ENCODE data around the gene RNF181.
"Not testable (repeated sequence)": the region's sequence is repeated elsewhere in the genome, so short reads cannot be mapped to it uniquely, and the experiment has no call there.

The RNF181 gene, protein sequence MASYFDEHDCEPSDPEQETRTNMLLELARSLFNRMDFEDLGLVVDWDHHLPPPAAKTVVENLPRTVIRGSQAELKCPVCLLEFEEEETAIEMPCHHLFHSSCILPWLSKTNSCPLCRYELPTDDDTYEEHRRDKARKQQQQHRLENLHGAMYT

DNA sequence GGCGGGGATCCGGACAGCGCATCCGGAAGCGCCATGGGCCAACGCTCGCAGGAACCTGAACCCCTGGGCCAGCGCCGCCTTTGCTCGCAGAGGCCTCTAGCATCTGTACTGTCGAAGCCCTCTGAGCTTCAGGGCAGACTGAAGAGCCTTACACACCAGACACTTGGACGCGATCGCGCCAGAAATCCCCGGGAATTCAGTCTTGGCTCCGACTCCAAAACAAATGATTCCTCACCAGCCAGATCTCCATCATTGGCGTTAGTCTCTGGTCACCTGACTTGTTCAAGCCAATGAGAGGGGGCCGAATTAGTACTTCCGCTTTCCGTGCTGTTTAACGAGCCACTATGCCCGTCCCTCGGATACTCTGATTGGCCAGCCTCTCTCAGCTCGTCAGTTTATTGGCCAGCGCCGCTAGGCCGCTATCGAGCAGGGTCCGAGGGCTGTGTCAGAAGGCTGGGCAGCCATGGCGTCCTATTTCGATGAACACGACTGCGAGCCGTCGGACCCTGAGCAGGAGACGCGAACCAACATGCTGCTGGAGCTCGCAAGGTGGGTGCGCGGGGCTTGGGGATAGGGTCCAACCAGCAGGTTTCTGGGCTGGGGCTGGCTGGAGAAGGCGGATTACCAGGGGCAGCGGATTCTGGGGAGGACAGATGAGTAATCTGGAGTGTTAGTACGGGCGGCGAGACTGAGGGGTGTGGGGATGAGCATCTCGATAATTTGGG, at the start of gene RNF181:
Gene RNF181, plus strand, starts transcription at position 445 of the 725 bp plus-strand sequence. Its CDS starts 19 bp downstream, at position 464.
- DNase-seq (ENCODE audit: low spot score) (peak; percentile 96), FAIRE-seq (peak; percentile 67)

DNA sequence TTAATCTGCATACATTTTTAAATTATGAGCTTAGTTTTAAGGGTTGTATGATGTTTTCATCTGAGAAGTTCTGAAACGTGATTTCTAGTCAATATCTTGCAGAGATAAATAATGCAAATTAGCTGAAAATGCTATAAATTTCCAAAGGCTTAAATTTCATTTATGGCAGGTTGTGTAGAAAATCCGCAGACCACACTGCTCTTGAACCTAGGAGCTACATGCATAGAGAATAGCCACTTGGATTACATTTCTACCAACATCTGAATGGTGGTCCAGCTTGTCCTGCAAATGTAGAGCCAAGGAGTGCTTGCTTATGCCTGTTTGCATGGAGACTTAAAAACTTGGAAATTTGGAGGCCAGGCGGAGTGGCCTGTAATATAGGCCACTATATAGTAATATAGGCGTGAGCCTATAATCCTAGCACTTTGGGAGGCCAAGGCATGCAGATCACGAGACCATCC, 49.7 kb upstream of the RNF181 start:
- DNase-seq (ENCODE audit: low spot score) (no peak), FAIRE-seq (no peak)

DNA sequence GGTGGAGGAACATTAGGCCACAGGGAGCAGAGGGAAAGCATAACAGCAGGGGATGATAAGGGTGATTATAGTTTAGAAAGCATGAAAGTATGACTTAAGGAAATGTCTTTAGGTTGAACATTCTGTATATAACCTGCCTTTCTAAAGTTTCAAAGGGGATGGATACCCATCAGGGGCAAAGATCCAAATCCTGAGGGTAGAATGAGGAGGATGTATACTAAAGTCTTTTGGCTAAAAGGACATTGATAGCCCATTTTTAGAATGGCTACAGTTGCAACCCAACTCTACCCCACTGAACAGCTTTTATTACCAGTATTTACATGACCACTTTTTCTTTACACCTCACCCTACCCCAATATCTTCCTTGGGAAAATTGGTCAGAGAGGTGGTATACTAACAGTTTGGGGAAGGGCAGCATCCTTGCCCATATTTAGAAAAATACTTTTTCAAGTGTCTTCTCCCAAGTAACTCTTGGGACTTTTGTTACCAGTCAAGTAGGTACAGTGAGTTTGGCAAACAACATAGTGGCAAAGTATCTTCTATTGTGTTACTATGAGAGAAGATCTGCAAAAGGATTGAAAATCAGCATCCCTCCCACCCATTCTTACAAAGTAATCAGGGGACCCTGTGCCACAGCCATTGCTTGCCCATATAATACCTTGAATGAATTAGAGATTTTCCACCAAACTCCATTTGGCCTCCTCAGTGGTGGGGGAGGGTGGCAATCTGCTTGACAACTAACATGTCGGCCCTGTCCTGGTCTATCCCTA, 48.3 kb upstream of the RNF181 start:
- FAIRE-seq (no peak), DNase-seq (ENCODE audit: low spot score) (no peak)

DNA sequence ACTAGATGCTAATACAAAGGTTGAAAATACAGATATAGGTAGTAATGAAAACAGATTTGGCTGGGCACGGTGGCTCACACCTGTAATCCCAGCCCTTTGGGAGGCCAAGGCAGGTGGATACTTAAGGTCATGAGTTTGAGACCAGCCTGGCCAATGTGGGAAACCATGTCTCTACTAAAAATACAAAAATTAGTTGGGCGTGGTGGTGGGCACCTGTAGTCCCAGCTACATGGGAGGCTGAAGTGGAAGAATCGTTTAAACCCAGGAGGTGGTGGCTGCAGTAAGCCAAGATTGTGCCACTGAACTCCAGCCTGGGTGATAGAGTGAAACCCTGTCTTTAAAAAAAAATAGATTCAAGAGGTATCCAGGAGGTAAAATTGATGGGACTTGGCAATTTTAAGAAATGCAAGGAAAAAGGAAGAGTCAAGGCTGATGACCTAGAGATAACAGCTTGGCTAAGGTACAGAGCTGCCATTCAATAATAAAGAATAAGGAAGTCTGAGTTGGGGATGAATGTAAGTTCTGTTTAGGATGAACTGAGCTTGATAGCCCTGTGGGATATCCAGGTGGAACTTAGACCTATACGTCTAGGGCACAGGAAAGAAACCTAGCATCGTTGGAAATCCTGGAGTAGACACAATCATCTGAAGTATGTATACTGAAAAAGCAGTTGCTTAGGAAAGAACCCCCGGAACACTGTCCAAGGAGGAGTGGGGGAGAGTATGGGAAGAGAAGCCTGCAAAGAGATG, 47.5 kb upstream of the RNF181 start:
- no peak for DNase-seq (ENCODE audit: low spot score)
- no peak for FAIRE-seq

DNA sequence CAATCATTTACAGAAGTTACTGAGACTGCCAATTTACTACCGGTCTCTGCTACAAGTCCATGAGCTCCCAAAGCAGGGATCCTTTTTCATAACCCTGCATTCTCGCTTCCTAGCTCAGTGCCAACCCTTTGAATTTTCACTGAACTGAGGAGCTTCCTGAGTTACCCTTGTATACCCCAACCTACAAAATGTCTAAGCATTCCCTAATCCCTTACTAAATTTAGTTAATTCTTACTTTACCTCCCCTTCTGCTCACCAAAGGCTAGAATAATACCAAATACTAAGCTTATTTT, 47.0 kb upstream of the RNF181 start:
- DNase-seq (ENCODE audit: low spot score) (no peak), FAIRE-seq (no peak)

DNA sequence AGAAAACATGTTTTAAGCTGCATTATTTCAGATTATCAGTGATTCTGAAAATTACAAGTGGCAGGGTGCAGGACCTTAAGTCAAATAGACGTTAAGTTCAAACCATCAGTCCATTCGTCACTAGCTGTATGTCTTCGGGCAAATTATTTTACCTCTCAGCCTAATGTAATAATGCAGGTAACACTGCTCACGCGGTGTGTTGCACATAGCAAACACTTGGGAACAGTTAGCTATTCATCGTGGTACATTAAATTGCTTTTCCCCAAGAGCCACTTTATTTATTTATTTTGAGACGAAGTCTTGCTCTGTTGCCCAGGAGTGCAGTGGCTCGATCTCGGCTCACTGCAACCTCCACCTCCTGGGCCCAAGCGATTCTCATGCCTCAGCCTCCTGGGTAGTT, 46.5 kb upstream of the RNF181 start:
- FAIRE-seq, result no peak
- no peak for DNase-seq (ENCODE audit: low spot score)

DNA sequence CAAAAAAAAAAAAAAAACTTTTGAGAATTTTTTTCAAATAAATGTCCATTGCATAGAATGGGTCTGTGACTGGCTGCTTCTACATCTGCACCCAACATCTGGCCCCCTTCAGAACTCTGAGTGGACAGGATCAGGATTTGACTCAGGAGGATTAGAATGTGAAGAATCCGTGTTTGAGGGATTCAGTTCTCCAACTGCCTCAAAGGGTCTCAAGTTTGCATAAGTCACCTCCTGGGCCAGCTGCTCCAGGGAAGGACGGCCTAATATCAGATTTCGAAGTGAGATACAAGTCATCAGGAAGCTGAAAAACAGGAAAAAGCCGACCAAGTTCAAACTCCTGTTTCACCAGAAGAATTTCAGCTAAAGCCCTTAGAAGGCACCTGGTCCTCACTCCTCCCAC, 45.7 kb upstream of the RNF181 start:
- DNase-seq (ENCODE audit: low spot score), result no peak

DNA sequence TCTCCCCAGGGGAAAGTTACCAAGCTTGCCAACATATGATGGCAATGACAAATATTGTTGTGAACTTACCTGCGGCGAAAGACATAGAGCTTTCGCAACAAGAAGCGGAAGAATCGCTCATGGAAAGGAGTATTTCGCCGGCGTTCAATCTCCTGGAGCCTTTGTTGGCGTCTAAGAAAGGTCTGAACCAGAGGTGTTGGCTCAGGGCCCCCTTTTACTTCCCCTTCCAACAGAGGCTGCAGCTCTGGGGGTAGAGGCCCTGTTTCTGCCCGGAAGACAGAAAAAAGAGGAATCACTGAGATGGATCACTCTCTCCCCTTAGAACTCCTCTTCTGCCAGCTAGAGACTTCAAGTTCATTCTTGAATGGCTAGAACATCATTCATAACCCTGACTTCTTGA, 45.1 kb upstream of the RNF181 start:
- DNase-seq (ENCODE audit: low spot score) (no peak), FAIRE-seq (no peak)

More for the DNA sequence above, 45.7 kb upstream of the RNF181 start:
- FAIRE-seq, result no peak

DNA sequence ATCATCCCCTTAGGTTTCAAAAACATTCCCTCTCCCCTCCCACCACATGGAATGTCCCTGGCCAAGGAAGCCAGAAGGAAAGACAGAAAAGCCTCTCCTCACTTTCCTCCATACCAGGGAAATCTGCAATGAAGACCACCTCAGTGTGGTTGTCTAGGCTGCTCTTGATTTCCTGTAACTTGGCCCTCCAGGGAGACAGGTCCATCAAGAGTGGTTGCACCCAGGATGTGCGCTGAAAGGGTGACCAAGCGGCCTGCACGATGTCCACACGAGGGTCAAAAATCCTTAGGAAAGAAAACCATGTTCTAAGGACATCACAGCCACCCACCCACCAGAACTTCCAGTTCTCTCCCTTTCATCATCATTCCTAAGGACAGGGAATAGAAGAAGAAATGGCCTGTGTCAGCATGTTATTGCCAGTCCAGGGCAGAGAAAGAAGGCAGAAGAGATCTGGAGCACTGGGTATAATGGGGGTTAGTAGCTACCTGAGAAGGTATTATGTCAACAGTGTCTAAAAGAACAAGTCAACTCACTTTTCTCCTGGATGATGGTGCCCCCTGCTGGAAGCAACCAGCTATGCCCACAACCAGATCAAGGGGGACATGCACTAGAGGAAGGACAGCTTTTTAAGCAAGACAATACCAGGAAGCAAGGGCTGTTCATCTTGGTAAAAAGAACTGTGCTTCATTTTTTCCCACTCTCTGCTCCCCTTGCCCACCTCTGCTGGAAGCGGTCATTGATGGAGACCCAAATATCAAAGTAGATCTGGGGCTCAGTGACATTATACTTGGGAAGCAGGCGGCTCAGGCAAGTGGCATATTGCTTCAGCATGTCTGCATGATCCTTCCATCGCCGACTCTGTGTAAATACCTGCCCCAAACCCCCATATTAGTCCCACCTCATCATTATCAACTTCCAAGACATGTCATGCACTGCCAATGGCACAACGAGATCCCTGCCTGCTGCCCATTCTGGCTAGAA, 43.6 kb upstream of the RNF181 start:
- no peak for FAIRE-seq
- peak; percentile 60 for DNase-seq (ENCODE audit: low spot score)

DNA sequence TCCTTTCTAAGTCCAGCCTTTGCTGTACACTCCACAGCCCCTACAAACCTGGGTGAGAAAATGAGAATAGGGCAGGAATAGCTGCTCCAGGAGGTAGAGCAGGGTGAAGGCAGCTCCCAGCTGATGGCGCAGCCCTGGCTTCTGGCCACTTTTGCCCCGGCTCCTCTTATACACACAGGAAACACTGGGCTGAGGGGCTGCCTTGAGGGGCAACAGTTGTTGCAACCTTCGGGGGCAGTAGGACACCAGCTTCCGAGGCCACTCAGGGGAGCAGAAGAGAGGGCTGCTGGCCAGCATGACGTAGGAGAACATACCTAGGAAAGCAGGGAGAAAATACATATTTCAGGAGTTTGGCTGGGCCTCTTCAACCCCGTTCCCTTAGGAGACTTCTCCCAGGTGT, 42.4 kb upstream of the RNF181 start:
- FAIRE-seq, result no peak

DNA sequence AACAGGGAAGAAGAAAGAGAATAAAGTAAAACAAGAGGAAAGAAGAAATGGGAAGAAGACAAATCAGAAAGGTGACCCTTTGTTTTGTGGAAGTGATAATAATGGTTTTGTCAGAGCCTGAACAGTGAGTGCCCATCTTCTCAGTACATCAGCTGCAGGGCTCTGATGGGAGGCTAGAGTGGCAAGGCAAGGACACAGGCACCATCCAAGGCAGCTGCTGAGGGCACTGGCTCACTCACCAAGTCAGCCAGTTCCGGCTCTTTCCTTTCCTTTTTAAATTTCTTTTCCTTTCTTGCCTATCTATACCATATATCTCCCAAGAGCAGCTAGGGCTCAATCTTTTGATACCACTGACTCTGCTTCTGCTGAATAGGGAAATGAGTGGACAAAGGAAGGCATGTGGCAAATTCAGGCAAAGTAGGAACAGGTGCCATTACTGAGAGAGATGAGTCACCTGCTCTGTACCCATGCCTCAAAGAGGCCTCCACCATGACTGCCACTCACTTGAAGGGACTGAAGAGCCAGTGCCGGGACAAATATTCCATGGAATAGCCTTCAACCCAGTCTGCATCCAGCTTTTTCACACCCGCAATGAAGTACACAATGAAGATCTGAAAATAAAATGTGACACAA, 40.4 kb upstream of the RNF181 start:
- DNase-seq (ENCODE audit: low spot score) (no peak), FAIRE-seq (no peak)

More for the DNA sequence above, 42.4 kb upstream of the RNF181 start:
- no peak for DNase-seq (ENCODE audit: low spot score)

DNA sequence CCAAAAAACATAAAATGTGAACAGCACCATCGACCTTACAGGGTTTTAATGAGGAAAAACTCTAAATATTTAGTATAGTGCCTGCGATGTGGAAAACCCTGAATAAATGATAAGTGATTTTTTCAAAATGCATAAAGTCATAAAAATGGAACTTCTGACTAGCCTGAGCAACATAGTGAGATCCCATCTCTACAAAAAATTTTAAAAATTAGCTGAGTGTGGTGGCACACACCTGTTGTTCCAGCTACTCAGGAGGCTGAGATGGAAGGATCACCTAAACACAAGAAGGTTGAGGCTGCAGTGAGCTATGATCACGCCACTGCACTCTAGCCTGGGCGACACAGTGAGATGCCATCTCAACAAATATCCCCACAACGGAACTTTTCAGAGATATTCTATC, 38.4 kb upstream of the RNF181 start:
- FAIRE-seq (no peak), DNase-seq (ENCODE audit: low spot score) (no peak)

DNA sequence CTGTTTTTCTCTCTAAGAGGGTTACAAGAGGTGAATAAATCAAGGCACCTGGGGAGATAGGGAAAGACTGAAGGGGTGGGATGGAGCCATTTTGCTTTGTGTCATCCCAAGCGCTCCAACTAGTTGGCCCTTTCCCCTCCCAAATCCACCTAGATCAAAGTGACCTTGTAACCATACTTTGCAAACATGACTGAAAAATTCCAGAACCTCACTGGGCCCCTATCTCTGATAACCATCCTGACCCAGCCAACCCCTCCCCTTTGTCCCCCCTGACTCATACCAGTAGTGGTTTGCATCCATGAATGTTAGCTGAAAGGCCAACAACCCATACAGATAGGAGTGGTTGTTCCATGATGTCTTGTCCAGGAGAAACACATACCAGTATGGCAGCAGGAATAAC, 37.4 kb upstream of the RNF181 start:
- no peak for FAIRE-seq
- no peak for DNase-seq (ENCODE audit: low spot score)

DNA sequence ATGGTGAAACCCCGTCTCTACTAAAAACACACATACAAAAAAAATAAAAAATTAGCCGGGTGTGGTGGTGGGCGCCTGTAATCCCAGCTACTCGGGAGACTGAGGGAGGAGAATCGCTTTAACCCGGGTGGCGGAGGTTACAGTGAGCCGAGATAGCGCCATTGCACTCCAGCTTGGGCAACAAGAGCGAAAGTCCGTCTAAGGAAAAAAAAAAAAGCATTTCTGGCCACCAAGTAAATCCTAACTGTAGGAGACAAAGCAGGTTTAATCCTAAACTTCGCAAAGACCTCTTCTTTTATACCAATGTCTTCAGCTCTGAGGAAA, 35.2 kb upstream of the RNF181 start:
- DNase-seq (ENCODE audit: low spot score); FAIRE-seq: not testable (repeated sequence)

DNA sequence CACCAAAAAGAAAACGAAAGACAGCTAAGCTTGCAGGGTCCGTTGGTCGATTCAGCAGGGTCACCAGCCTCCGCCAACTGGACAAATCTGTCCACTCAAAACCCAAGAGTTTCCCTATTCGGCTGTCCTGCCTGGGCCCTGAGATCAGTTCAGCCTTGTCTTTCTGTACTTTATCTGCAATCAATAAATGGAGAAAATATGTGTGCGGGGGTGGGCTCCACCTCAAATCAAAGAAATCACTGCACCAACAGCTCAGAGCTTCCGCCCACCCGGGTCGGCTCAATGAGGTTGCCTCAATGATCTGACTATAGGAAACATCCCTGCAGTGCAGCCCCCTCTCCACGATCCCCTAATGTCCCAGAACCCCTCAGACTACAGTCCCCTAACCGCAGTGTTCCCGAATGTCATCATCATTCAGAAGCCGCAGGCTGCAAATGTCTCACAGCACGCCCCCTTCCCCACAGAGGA, 34.7 kb upstream of the RNF181 start:
- FAIRE-seq, result no peak

DNA sequence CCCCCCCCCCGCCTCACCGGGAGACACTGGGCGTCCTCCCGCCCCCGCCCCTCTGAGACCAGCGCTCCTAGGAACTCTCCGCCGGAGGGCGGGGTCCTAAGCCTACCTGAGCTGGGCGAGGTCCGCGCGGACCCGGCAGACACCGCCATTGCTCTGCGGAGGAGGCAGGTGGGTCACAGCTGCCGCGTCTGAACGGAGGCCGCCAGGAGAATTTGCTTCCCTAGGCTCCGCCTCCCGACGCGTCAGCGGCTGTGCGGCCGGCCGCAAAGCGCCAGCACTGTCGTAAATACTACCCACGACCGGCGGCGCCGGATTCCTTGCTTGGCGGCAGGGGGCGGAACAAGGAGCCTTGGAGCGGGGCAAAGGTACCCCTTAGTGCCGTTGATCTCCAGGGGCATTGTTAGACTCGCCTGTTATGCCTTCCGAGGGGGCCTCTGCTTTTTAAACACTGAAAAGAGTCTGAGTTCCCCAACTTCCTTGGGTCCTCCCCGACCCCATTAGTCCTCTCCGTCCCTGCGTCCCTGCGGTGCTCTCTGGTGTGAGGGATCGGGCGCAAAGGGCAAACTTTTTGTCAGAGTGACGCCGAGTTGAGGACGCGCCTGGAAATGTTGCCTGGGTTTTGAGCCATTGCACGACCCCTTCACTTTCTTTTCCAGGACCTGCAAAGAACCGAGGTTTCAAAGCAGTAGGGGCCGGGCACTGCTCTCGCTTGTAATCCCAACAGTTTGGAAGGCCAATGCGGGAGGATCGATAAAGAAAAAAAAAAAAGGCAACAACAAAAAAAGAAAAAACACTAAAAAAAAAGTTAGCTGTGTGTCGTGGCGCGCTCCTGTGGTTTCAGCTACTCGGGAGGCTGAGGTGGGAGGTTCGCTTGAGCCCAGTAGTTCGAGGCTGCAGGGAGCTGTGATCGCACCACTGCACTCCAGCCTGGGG, 34.0 kb upstream of the RNF181 start, which contains the start of gene GGCX:
Gene GGCX, minus strand, starts transcription at position 214 of the 933 bp plus-strand sequence. Its CDS starts 65 bp downstream, at position 149.
- DNase-seq (ENCODE audit: low spot score), result peak; percentile 93
- FAIRE-seq, result no peak

More for the DNA sequence above, 34.7 kb upstream of the RNF181 start:
- DNase-seq (ENCODE audit: low spot score), result no peak

DNA sequence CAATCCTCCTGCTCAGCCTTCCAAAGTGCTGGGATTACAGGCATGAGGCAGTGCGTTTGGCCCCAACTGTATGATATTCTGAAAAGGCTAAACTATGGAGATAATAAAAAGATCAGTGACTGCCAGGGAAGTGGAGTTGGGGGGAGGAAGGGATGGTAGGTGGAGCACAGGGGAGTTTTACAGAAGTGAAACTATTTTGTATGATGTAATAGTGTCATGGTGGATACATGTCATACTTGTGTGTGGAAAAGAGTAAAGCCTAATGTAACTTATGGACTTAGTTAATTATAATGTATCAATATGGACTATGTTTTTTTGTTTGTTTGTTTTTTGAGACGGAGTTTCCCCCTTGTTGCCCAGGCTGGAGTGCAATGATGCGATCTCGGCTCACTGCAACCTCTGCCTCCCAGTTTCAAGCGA, 31.4 kb upstream of the RNF181 start:
- DNase-seq (ENCODE audit: low spot score), result no peak

DNA sequence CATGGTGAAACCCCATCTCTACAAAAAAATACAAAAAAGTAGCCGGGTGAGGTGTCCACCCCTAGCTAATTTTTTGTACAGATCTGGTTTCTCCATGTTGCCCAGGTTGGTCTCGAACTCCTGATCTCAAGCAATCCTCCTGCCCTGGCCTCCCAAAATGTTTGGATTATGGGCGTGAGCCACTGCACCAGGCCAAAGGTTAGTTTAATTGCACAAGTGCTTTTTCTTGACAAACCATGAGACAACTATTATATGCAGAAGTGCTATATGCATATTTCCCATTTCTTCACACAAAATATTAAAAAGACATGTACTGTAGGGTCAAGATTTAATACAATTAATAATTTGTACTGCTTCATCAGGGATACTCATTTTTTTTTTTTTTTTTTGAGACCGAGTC, 29.3 kb upstream of the RNF181 start:
- no peak for DNase-seq (ENCODE audit: low spot score)
- FAIRE-seq, result no peak

More for the DNA sequence above, 31.4 kb upstream of the RNF181 start:
- FAIRE-seq, result no peak

DNA sequence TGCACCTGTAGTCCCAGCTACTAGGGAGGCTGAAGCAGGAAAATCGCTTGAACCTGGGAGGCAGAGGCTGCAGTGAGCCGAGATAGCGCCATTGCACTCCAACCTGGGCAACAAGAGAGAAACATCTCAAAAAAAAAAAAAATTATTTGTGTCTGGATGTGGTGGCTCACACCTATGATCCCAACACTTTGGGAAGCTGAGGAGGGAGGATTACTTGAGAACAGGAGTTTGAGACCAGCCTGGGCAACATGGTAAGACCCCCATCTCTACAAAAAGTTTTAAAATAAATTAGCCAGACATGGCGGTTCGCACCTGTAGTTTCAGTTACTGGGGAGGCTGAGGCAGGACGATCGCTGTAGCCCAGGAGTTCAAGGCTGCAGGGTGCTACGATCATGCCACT, 19.8 kb upstream of the RNF181 start:
- FAIRE-seq (no peak), DNase-seq (ENCODE audit: low spot score) (no peak)

Measured in urothelium cell line (cell line).